GM12878 (cell line): ENCODE results near the gene SLC5A2. TPM values are rescaled to one million over a fixed set of nuclear protein-coding genes. Genes with fewer than 3 reads are reported as not detected.

Experiments used
- ATAC-seq: fragments of 200-7000 bp; cut with Tn5 transposase; 3 replicates; pipeline ENCODE4 v1.9.1; 2020; ENCODE audit warnings: mild to moderate bottlenecking, moderate library complexity
- BruUV-seq: library from RNA; stranded (reverse); fragments of 400-500 nt; replicated peaks from 2 replicates; lab custom pipeline; 2021; lab: Mats Ljungman, UMichigan
- CTCF ChIA-PET: fragments of 300-600 bp; sonication (Branson Sonifier 250); formaldehyde crosslinking; extraction: SDS; loops from one replicate; lab custom pipeline; 2021; ENCODE audit warnings: inconsistent platforms; lab: Yijun Ruan, JAX
- POLR2A ChIA-PET: fragments of 350-600 bp; formaldehyde crosslinking; extraction: SDS; loops from one replicate; lab custom pipeline; 2021; ENCODE audit warnings: inconsistent platforms; lab: Charles Lee
- RAD21 ChIA-PET: fragments of 300-600 bp; sonication (Branson Sonifier 250); formaldehyde crosslinking; loops from one replicate; lab custom pipeline; 2023; ENCODE audit warnings: antibody characterized with exemption; ENCODE audit not compliant: unreplicated experiment; lab: Charles Lee
- SMC1A ChIA-PET: fragments of 300-600 bp; sonication (Branson Sonifier 250); formaldehyde crosslinking; loops from one replicate; lab custom pipeline; 2023; ENCODE audit not compliant: unreplicated experiment, uncharacterized antibody; lab: Charles Lee
- DNase-seq: peaks from one replicate; pipeline ENCODE4 v3.0.0-alpha.2; 2011; ENCODE audit warnings: low read depth, low spot score
- FAIRE-seq: peaks from 3 replicates; lab custom pipeline; 2011; peaks lifted over from hg19 to GRCh38; lab: Jason Lieb, UNC
- H2AFZ ChIP-seq: 2 replicates; pipeline ENCODE4 v1.6.0; 2011; ENCODE audit warnings: low read depth, low read length, control low read depth; ENCODE audit not compliant: control insufficient read depth
- H3K27ac ChIP-seq: 2 replicates; pipeline ENCODE4 v1.5.1; 2011; ENCODE audit warnings: control low read depth; ENCODE audit not compliant: control insufficient read depth, insufficient read depth
- H3K27me3 ChIP-seq, 2 experiments: replicated peaks in 1 of 2; 2 replicates each; pipeline versions ENCODE4 v1.6.0 to v1.6.1; 2011; ENCODE audit warnings: low read length in 1 of 2; ENCODE audit not compliant: control insufficient read depth in 2 of 2, insufficient read depth in 2 of 2
- H3K36me3 ChIP-seq, 2 experiments: 2 replicates each; pipeline ENCODE4 v1.5.1; 2011; ENCODE audit warnings: low read length in 1 of 2; ENCODE audit not compliant: control insufficient read depth in 2 of 2, insufficient read depth in 2 of 2
- H3K4me1 ChIP-seq: 2 replicates; pipeline ENCODE4 v1.6.1; 2011; ENCODE audit warnings: mild to moderate bottlenecking, low read length, moderate library complexity, mixed read lengths; ENCODE audit not compliant: control insufficient read depth, insufficient read depth
- H3K4me2 ChIP-seq: 2 replicates; pipeline ENCODE4 v1.6.0; 2011; ENCODE audit warnings: control low read depth; ENCODE audit not compliant: control insufficient read depth, insufficient read depth
- H3K4me3 ChIP-seq: fragments of 200-600 bp; sonication (generic); 2 replicates; pipeline ENCODE4 v1.5.1; 2016
- H3K79me2 ChIP-seq: 2 replicates; pipeline ENCODE4 v1.6.0; 2011; ENCODE audit warnings: low read length; ENCODE audit not compliant: control insufficient read depth, insufficient read depth
- H3K9ac ChIP-seq: 2 replicates; pipeline ENCODE4 v1.8.0; 2011; ENCODE audit warnings: low read length, control low read depth, mixed read lengths; ENCODE audit not compliant: control insufficient read depth, insufficient read depth
- H3K9me3 ChIP-seq: replicated peaks from 3 replicates; pipeline ENCODE4 v1.5.1; 2011; ENCODE audit warnings: mild to moderate bottlenecking, low read length; ENCODE audit not compliant: control insufficient read depth, insufficient read depth
- H4K20me1 ChIP-seq: 2 replicates; pipeline ENCODE4 v1.6.0; 2011; ENCODE audit not compliant: control insufficient read depth, insufficient read depth
- BACH1 ChIP-seq: fragments of 450-650 bp; IDR thresholded peaks from 2 replicates; pipeline ENCODE4 v1.6.1; 2017; ENCODE audit warnings: mild to moderate bottlenecking, borderline replicate concordance
- CBX3 ChIP-seq: fragments of 200-600 bp; sonication (generic); IDR thresholded peaks from 2 replicates; pipeline ENCODE4 v1.6.1; 2016; ENCODE audit warnings: low read depth, borderline replicate concordance
- CREB1 ChIP-seq: IDR thresholded peaks from 2 replicates; pipeline ENCODE4 v1.6.1; 2012; ENCODE audit warnings: low read depth, mild to moderate bottlenecking, inconsistent platforms
- EGR1 ChIP-seq, 2 experiments: IDR thresholded peaks; 1 replicate in 1 of 2; 2 replicates in 1 of 2; pipeline ENCODE4 v1.6.1; 2011 to 2012; ENCODE audit warnings: low read depth in 2 of 2, low read length in 2 of 2, borderline replicate concordance in 1 of 2, mild to moderate bottlenecking in 1 of 2, moderate library complexity in 1 of 2
- HCFC1 ChIP-seq: fragments of 150-350 bp; IDR thresholded peaks from 2 replicates; pipeline ENCODE4 v1.6.1; 2014; ENCODE audit warnings: low read length
- MYB ChIP-seq: fragments of 150-350 bp; IDR thresholded peaks from 2 replicates; pipeline ENCODE4 v1.6.1; 2014; ENCODE audit warnings: mild to moderate bottlenecking, low read depth, low read length, borderline replicate concordance
- NR2C1 ChIP-seq: fragments of 450-650 bp; IDR thresholded peaks from 2 replicates; pipeline ENCODE4 v1.6.1; 2017; ENCODE audit warnings: antibody characterized with exemption, mild to moderate bottlenecking, moderate library complexity
- POLR2AphosphoS2 ChIP-seq: IDR thresholded peaks from 2 replicates; pipeline ENCODE4 v1.6.1; 2011; ENCODE audit warnings: low read depth, mild to moderate bottlenecking, low read length, improper control_type of control experiment, moderate library complexity
- RAD51 ChIP-seq: fragments of 450-650 bp; IDR thresholded peaks from 2 replicates; pipeline ENCODE4 v1.6.1; 2016; ENCODE audit warnings: moderate library complexity, mild to moderate bottlenecking, inconsistent platforms
- RFX5 ChIP-seq: IDR thresholded peaks from 2 replicates; pipeline ENCODE4 v1.6.1; 2011; ENCODE audit warnings: low read depth, low read length, improper control_type of control experiment
- SREBF1 ChIP-seq: IDR thresholded peaks from 2 replicates; pipeline ENCODE4 v1.6.1; 2012; ENCODE audit warnings: mild to moderate bottlenecking, low read length
- TCF12 ChIP-seq: IDR thresholded peaks from 2 replicates; pipeline ENCODE4 v1.6.1; 2011; ENCODE audit warnings: low read depth, mild to moderate bottlenecking, low read length
- ZNF207 ChIP-seq: fragments of 450-650 bp; IDR thresholded peaks from 2 replicates; pipeline ENCODE4 v1.6.1; 2014; ENCODE audit warnings: antibody characterized with exemption, mild to moderate bottlenecking, borderline replicate concordance
- ZNF622 ChIP-seq: fragments of 450-650 bp; IDR thresholded peaks from 2 replicates; pipeline ENCODE4 v1.6.1; 2017; ENCODE audit warnings: mild to moderate bottlenecking, inconsistent platforms
- WGBS: methylation state at CpG from one replicate; pipeline ENCODE4 v1.1.6; 2016; ENCODE audit warnings: low lambda C conversion rate; ENCODE audit not compliant: insufficient replicate concordance, insufficient coverage; ENCODE audit errors: missing lambda C conversion rate; 5-methylcytosine and 5-hydroxymethylcytosine counted together
- in situ Hi-C: fragments of 300-500 bp; cut with MboI; formaldehyde crosslinking; loops from 9 replicates; pipeline ENCODE4 v1.14.3; 2018; ENCODE audit warnings: mixed read lengths
- intact Hi-C: fragments of 100-400 bp; cut with micrococcal nuclease; formaldehyde crosslinking; loops from one replicate; pipeline ENCODE4 v1.14.2; 2022; ENCODE audit not compliant: unreplicated experiment
- polyA plus RNA-seq, 11 experiments: library from polyadenylated mRNA; depleted of rRNA in 4 of 11; unstranded in 6 of 11; stranded (reverse) in 5 of 11; fragments of >200 nt; fragmentation: Nextera tagmentation in 4 of 11; fragmentation: Illumina TruSeq in 1 of 11; extraction: Ambion mirVana in 4 of 11; extraction: Trizol in 1 of 11; gene quantifications; 1 replicate in 1 of 11; 2 replicates in 10 of 11; pipeline versions ENCODE4 v1.2.1 to v1.2.3, GENCODE V29; 2011 to 2016; ENCODE audit warnings: inconsistent platforms in 2 of 11, missing spikeins in 2 of 11, low read depth in 1 of 11
- total RNA-seq, 4 experiments: library from RNA; depleted of rRNA in 3 of 4; stranded (reverse); fragments of >200 nt in 3 of 4; fragmentation: Illumina TruSeq in 1 of 4; extraction: Trizol in 1 of 4; gene quantifications; 2 replicates each; pipeline versions ENCODE4 v1.2.1 to v1.2.3, GENCODE V29; 2013 to 2021
- TF ChIP-seq, protein P1 (sequence below): fragments of 450-650 bp; IDR thresholded peaks from 2 replicates; pipeline ENCODE4 v1.6.1; 2018; ENCODE audit warnings: mild to moderate bottlenecking, low read depth, moderate library complexity; ENCODE audit not compliant: partially characterized antibody
- TF ChIP-seq, protein P2 (sequence below): IDR thresholded peaks from 2 replicates; pipeline ENCODE4 v1.6.1; 2012; ENCODE audit warnings: low read depth, low read length, improper control_type of control experiment
- TF ChIP-seq, protein P3 (sequence below): IDR thresholded peaks from 2 replicates; pipeline ENCODE4 v1.6.1; 2011; ENCODE audit warnings: mild to moderate bottlenecking, low read depth, low read length, moderate library complexity; ENCODE audit not compliant: insufficient replicate concordance

SLC5A2 gene
- total and polyA plus RNA-seq, 10 of the 15 experiments (the other 5 are each of a cell fraction or from before 2014, with no cell fraction given): 3.6 to 4.8 (median 4.4) TPM; not detected in 6

DNA sequence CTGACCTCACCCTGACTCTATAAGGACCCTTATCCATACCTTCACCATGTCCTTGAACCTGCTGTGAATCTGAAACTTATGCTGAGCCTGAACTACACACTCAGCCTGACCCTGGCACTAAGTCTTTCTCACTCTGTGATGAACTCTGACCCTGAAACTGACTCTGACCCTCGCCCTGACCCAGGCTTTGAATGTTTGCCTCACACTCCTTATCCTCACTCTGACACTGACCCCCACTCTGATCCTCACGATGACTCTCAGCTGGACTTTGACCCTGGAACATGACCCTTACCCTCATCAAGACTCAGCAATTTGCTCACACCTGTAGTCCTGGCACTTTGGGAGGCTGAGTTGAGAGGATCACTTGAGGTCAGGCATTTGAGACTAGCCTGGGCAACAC, 49.2 kb downstream of the SLC5A2 start:
- ChIA-PET SMC1A (no interaction called here), CTCF (no interaction called here), POLR2A (no interaction called here), RAD21 (no interaction called here)
- no peaks in the 10 kb centered on the region for H3K4me1 ChIP-seq
- no peak overlapping the region for H2AFZ ChIP-seq
- no peak overlapping the region for H3K4me3 ChIP-seq
- intact Hi-C loops: no loop called here
- no peaks in the 10 kb centered on the region; the same call in 2 of the 3 replicates for H3K9me3 ChIP-seq
- FAIRE-seq: no peak
- BruUV-seq: no TSS peak
- H4K20me1 ChIP-seq: no peaks in the 10 kb centered on the region
- TF ChIP-seq RFX5: no peak
- TF ChIP-seq SREBF1: no peak
- no peak for TF ChIP-seq TCF12
- TF ChIP-seq POLR2AphosphoS2: no peak
- TF ChIP-seq, protein P1, sequence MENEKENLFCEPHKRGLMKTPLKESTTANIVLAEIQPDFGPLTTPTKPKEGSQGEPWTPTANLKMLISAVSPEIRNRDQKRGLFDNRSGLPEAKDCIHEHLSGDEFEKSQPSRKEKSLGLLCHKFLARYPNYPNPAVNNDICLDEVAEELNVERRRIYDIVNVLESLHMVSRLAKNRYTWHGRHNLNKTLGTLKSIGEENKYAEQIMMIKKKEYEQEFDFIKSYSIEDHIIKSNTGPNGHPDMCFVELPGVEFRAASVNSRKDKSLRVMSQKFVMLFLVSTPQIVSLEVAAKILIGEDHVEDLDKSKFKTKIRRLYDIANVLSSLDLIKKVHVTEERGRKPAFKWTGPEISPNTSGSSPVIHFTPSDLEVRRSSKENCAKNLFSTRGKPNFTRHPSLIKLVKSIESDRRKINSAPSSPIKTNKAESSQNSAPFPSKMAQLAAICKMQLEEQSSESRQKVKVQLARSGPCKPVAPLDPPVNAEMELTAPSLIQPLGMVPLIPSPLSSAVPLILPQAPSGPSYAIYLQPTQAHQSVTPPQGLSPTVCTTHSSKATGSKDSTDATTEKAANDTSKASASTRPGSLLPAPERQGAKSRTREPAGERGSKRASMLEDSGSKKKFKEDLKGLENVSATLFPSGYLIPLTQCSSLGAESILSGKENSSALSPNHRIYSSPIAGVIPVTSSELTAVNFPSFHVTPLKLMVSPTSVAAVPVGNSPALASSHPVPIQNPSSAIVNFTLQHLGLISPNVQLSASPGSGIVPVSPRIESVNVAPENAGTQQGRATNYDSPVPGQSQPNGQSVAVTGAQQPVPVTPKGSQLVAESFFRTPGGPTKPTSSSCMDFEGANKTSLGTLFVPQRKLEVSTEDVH: no peak
- TF ChIP-seq HCFC1: no peak
- TF ChIP-seq, protein P2, sequence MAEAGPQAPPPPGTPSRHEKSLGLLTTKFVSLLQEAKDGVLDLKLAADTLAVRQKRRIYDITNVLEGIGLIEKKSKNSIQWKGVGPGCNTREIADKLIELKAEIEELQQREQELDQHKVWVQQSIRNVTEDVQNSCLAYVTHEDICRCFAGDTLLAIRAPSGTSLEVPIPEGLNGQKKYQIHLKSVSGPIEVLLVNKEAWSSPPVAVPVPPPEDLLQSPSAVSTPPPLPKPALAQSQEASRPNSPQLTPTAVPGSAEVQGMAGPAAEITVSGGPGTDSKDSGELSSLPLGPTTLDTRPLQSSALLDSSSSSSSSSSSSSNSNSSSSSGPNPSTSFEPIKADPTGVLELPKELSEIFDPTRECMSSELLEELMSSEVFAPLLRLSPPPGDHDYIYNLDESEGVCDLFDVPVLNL: no peak
- TF ChIP-seq ZNF207: no peak
- no peak for TF ChIP-seq RAD51
- no peak for TF ChIP-seq MYB
- TF ChIP-seq NR2C1: no peak
- no peak for TF ChIP-seq CREB1
- TF ChIP-seq ZNF622: no peak
- TF ChIP-seq BACH1: no peak
- TF ChIP-seq, protein P3, sequence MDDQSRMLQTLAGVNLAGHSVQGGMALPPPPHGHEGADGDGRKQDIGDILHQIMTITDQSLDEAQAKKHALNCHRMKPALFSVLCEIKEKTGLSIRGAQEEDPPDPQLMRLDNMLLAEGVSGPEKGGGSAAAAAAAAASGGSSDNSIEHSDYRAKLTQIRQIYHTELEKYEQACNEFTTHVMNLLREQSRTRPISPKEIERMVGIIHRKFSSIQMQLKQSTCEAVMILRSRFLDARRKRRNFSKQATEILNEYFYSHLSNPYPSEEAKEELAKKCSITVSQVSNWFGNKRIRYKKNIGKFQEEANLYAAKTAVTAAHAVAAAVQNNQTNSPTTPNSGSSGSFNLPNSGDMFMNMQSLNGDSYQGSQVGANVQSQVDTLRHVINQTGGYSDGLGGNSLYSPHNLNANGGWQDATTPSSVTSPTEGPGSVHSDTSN: no peak
- TF ChIP-seq EGR1 (IDR thresholded peaks at IDR 0.05; ENCODE audit: borderline replicate concordance in 1 of 2, low read depth in 2 of 2, low read length in 2 of 2): no peak
- no peak for TF ChIP-seq CBX3
- 38% methylated on average over 2 of the region's 2 CpGs for WGBS
- in situ Hi-C loops: no loop called here
- ATAC-seq: no peak
- H3K27me3 ChIP-seq: no peaks in the 10 kb centered on the region
- no peak overlapping the region for H3K4me2 ChIP-seq
- DNase-seq: no peak
- no peak overlapping the region for H3K9ac ChIP-seq
- no peaks in the 10 kb centered on the region for H3K36me3 ChIP-seq
- no peak overlapping the region for H3K27ac ChIP-seq
- H3K79me2 ChIP-seq: no peaks in the 10 kb centered on the region
